ENCODE data around the gene CASP2. TPM values are rescaled to one million over a fixed set of nuclear protein-coding genes. Genes with fewer than 3 reads are reported as not detected.

CASP2 gene
- total RNA-seq, 5 donors from 2014 or later (not counting 1 experiment from before 2014, with no cell fraction given) = 43.4 to 83.6 (median 73.7) TPM

DNA sequence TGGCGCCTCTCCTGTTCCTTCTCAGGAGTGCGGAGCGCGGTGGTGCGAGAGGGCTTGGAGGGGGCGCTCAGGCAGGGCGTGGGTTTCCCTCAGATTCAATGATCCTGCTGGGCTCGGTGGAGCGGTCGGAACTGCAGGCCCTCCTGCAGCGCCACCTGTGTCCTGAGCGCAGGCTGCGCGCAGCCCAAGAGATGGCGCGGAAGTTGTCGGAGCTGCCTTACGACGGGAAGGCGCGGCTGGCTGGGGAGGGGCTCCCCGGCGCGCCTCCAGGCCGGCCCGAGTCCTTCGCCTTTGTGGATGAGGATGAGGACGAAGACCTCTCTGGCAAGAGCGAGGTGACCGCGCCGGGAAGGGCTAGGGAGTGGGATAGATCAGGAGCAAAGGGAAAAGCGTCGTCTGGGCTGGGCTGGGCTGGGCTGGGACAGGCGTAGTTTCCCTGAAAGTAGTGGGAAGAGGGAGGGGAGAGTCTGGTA, 57.3 kb downstream of the CASP2 start:
- ATAC-seq (replicated peaks in 1 of 4) (peak; percentile 96 to 100 (median 98)), DNase-seq (peak; percentile 37 to 78 (median 57))
- POLR2A ChIA-PET = no interaction called here
- no peaks in the 10 kb centered on the region for H3K36me3 Mint-ChIP-seq
- Histone ChIP-seq H3K36me3 (ENCODE audit: control insufficient read depth in 2 of 2, extremely low read depth in 1 of 2, insufficient read depth in 1 of 2, low read length in 1 of 2) (no peaks in the 10 kb centered on the region), H3K4me3 (ENCODE audit: control insufficient read depth in 1 of 2, extremely low read depth in 1 of 2, low read length in 1 of 2) (peak overlapping the region in 1 of 2 donors; percentile 33), H3K27me3 (replicated peaks in 1 of 2; ENCODE audit: control insufficient read depth in 2 of 2, extremely low read depth in 1 of 2, insufficient read depth in 2 of 2, low read length in 1 of 2) (peaks cover 0 to 12% of the 10 kb centered on the region in 2 experiments), H3K27ac (ENCODE audit: low read length) (no peak overlapping the region), H3K9me3 (no peaks in the 10 kb centered on the region), H3K4me1 (ENCODE audit: control insufficient read depth in 1 of 2, extremely low read depth in 1 of 2, insufficient read depth in 2 of 2, low read length in 2 of 2) (peaks cover 4 to 8% of the 10 kb centered on the region in 2 experiments)
- 15% methylated on average over 33 of the region's 35 CpGs for WGBS (ENCODE audit: insufficient coverage)
- peaks cover 0 to 11% of the 10 kb centered on the region in 2 donors for H3K27me3 Mint-ChIP-seq
- peaks cover 8 to 10% (median 10%) of the 10 kb centered on the region in 3 donors for H3K4me1 Mint-ChIP-seq
- H3K27ac Mint-ChIP-seq = peak overlapping the region in 1 of 2 donors; percentile 4
- H3K9me3 Mint-ChIP-seq = no peaks in the 10 kb centered on the region
- CTCF ChIA-PET = interaction anchor here (0.5 to 1.5 kb wide), 6 partner anchors 44 to 711 kb away, joined by 3 to 4 read pairs (median 3); partner anchors contain the start of gene CASP2 (in 1 of the 2)
- peak overlapping the region; percentile 50 to 69 (median 59) for H3K4me3 Mint-ChIP-seq

DNA sequence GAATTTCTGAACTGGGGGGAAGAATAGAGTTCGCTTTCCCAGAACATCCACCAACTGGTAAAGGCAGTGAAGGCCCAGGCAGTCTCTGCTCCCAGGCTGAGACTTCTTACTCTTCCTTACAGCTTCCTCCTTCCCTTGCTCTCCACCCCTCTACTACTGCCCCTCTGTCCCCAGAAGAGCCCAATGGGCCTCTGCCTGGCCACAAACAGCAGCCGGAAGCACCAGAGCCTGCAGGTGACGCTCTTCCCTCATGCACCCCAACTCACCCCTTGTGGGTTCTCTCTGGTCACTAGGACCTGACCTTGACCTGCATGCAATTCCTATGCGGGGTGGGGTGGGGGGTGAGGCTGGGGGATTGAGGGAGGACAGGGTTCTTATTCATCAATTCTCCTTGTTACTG, 57.9 kb downstream of the CASP2 start:
- no CpG with 5 or more reads among the region's 4 CpGs for WGBS (ENCODE audit: insufficient coverage)
- Histone ChIP-seq H3K9me3 (no peaks in the 10 kb centered on the region), H3K4me1 (ENCODE audit: control insufficient read depth in 1 of 2, extremely low read depth in 1 of 2, insufficient read depth in 2 of 2, low read length in 2 of 2) (peaks cover 4 to 8% of the 10 kb centered on the region in 2 experiments), H3K36me3 (ENCODE audit: control insufficient read depth in 2 of 2, extremely low read depth in 1 of 2, insufficient read depth in 1 of 2, low read length in 1 of 2) (no peaks in the 10 kb centered on the region), H3K27me3 (replicated peaks in 1 of 2; ENCODE audit: control insufficient read depth in 2 of 2, extremely low read depth in 1 of 2, insufficient read depth in 2 of 2, low read length in 1 of 2) (peaks cover 0 to 12% of the 10 kb centered on the region in 2 experiments), H3K4me3 (ENCODE audit: control insufficient read depth in 1 of 2, extremely low read depth in 1 of 2, low read length in 1 of 2) (no peak overlapping the region), H3K27ac (ENCODE audit: low read length) (no peak overlapping the region)
- Mint-ChIP-seq H3K27ac (no peak overlapping the region), H3K36me3 (no peaks in the 10 kb centered on the region), H3K4me3 (peak overlapping the region in 1 of 3 donors; percentile 69), H3K9me3 (no peaks in the 10 kb centered on the region), H3K4me1 (peaks cover 8 to 10% (median 10%) of the 10 kb centered on the region in 3 donors), H3K27me3 (peaks cover 0 to 10% of the 10 kb centered on the region in 2 donors)
- DNase-seq = no peak
- no peak for ATAC-seq (replicated peaks in 1 of 4)
- POLR2A ChIA-PET = no interaction called here
- CTCF ChIA-PET = interaction anchor here (0.5 to 1.5 kb wide), 5 partner anchors 58 to 710 kb away, joined by 3 to 4 read pairs (median 3); partner anchors contain the start of gene CASP2 (in 1 of the 2)

DNA sequence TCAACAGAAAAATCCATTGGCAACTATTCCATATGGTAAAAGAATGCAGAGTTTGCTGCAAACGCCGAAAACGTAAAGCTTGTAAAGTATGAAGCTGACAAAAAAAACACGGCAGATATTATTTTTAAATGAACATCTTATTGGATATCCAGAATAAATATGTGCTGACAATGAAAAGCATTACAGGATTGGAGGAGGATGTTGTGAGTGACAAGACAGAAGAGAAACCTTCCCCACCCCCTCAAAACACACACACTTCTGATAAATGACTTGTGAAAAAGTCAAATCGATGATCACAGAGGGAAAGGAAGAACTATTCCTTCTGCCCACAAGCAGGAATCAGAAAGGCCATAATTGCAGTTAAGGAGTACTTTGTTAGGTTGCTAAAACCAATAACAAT, 59.8 kb downstream of the CASP2 start:
- POLR2A ChIA-PET = interaction anchor here in 1 of 2 donors (0.7 kb wide), 1 partner anchor 97 kb away, joined by 5 read pairs; no protein-coding TSS in a partner anchor
- no CpG with 5 or more reads among the region's 5 CpGs for WGBS (ENCODE audit: insufficient coverage)

DNA sequence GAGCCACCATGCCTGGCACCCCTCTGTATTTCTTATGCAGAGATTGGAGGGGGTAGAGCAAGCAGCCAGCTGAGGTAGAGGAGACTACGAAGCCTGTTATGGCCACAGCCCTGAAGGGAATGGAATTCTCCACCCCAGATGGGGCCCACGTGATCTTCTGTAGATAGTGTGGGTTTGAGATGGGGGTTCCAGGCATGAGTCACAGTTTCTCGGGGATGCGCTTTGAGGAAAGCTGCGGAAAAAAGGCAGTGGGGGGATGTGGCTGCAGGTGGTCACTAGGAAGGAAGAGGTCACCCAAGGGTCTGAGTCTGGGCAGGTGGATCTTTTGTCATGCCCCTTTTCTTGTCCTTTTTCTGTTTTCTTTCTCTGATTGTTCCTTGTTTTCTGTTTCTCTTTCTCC, 62.9 kb downstream of the CASP2 start:
- WGBS (ENCODE audit: insufficient coverage) = 71% methylated on average over 5 of the region's 5 CpGs
- H3K4me3 Mint-ChIP-seq = no peak overlapping the region
- H3K27ac Mint-ChIP-seq = no peak overlapping the region
- ATAC-seq (replicated peaks in 1 of 4) (no peak), DNase-seq (no peak)
- H3K36me3 Mint-ChIP-seq = no peaks in the 10 kb centered on the region
- H3K9me3 Mint-ChIP-seq = no peaks in the 10 kb centered on the region
- Histone ChIP-seq H3K4me1 (ENCODE audit: control insufficient read depth in 1 of 2, extremely low read depth in 1 of 2, insufficient read depth in 2 of 2, low read length in 2 of 2) (no peaks in the 10 kb centered on the region), H3K27me3 (replicated peaks in 1 of 2; ENCODE audit: control insufficient read depth in 2 of 2, extremely low read depth in 1 of 2, insufficient read depth in 2 of 2, low read length in 1 of 2) (peaks cover 0 to 16% of the 10 kb centered on the region in 2 experiments), H3K36me3 (ENCODE audit: control insufficient read depth in 2 of 2, extremely low read depth in 1 of 2, insufficient read depth in 1 of 2, low read length in 1 of 2) (no peaks in the 10 kb centered on the region), H3K27ac (ENCODE audit: low read length) (no peak overlapping the region), H3K4me3 (ENCODE audit: control insufficient read depth in 1 of 2, extremely low read depth in 1 of 2, low read length in 1 of 2) (no peak overlapping the region), H3K9me3 (no peaks in the 10 kb centered on the region)
- ChIA-PET POLR2A (interaction anchor here in 1 of 2 donors (0.7 kb wide), 1 partner anchor 909 kb away, joined by 6 read pairs; no protein-coding TSS in a partner anchor), CTCF (no interaction called here)
- H3K4me1 Mint-ChIP-seq = peaks cover 0 to 2% (median 0%) of the 10 kb centered on the region in 3 donors
- H3K27me3 Mint-ChIP-seq = no peaks in the 10 kb centered on the region

More for the DNA sequence above, 59.8 kb downstream of the CASP2 start:
- H3K36me3 Mint-ChIP-seq = no peaks in the 10 kb centered on the region
- CTCF ChIA-PET = interaction anchor here in 1 of 2 donors (0.6 kb wide), 1 partner anchor 12 kb away, joined by 3 read pairs; no protein-coding TSS in a partner anchor
- H3K4me3 ChIP-seq (ENCODE audit: control insufficient read depth in 1 of 2, extremely low read depth in 1 of 2, low read length in 1 of 2) = no peak overlapping the region
- H3K36me3 ChIP-seq (ENCODE audit: control insufficient read depth in 2 of 2, extremely low read depth in 1 of 2, insufficient read depth in 1 of 2, low read length in 1 of 2) = no peaks in the 10 kb centered on the region
- ATAC-seq (replicated peaks in 1 of 4) = no peak
- no peaks in the 10 kb centered on the region for H3K9me3 ChIP-seq
- no peak overlapping the region for H3K27ac Mint-ChIP-seq
- no peak overlapping the region for H3K27ac ChIP-seq (ENCODE audit: low read length)
- H3K9me3 Mint-ChIP-seq = no peaks in the 10 kb centered on the region
- H3K4me3 Mint-ChIP-seq = no peak overlapping the region
- H3K4me1 Mint-ChIP-seq = peaks cover 8 to 10% (median 10%) of the 10 kb centered on the region in 3 donors
- no peak for DNase-seq
- H3K27me3 Mint-ChIP-seq = peaks cover 0 to 2% of the 10 kb centered on the region in 2 donors
- H3K4me1 ChIP-seq (ENCODE audit: control insufficient read depth in 1 of 2, extremely low read depth in 1 of 2, insufficient read depth in 2 of 2, low read length in 2 of 2) = peaks cover 4 to 8% of the 10 kb centered on the region in 2 experiments
- H3K27me3 ChIP-seq (replicated peaks in 1 of 2; ENCODE audit: control insufficient read depth in 2 of 2, extremely low read depth in 1 of 2, insufficient read depth in 2 of 2, low read length in 1 of 2) = peaks cover 0 to 12% of the 10 kb centered on the region in 2 experiments

DNA sequence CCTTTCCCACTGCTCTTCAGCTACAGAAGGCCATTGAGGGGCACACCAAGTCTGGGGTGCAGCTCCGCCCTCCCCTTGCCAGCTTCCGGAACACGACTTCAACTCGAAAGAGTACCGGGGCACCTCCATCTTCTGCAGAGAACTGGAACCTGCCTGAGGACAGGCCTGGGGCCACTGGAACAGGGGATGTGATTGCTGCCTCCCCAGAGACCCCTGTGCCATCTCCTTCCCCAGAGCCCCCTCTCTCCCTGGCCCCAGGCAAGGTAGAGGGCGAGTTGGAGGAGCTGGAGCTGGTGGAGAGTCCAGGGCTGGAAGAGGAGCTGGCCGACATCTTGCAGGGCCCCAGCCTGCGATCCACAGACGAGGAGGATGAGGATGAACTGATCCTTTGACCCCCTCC, 63.4 kb downstream of the CASP2 start:
- Histone ChIP-seq H3K27me3 (replicated peaks in 1 of 2; ENCODE audit: control insufficient read depth in 2 of 2, extremely low read depth in 1 of 2, insufficient read depth in 2 of 2, low read length in 1 of 2) (peaks cover 0 to 16% of the 10 kb centered on the region in 2 experiments), H3K4me3 (ENCODE audit: control insufficient read depth in 1 of 2, extremely low read depth in 1 of 2, low read length in 1 of 2) (no peak overlapping the region), H3K36me3 (ENCODE audit: control insufficient read depth in 2 of 2, extremely low read depth in 1 of 2, insufficient read depth in 1 of 2, low read length in 1 of 2) (no peaks in the 10 kb centered on the region), H3K4me1 (ENCODE audit: control insufficient read depth in 1 of 2, extremely low read depth in 1 of 2, insufficient read depth in 2 of 2, low read length in 2 of 2) (no peaks in the 10 kb centered on the region), H3K27ac (ENCODE audit: low read length) (no peak overlapping the region), H3K9me3 (no peaks in the 10 kb centered on the region)
- ChIA-PET CTCF (no interaction called here), POLR2A (interaction anchor here in 1 of 2 donors (0.6 kb wide), 1 partner anchor 342 kb away, joined by 5 read pairs; no protein-coding TSS in a partner anchor)
- no peak overlapping the region for H3K4me3 Mint-ChIP-seq
- no peak for ATAC-seq (replicated peaks in 1 of 4)
- no peaks in the 10 kb centered on the region for H3K36me3 Mint-ChIP-seq
- no peaks in the 10 kb centered on the region for H3K9me3 Mint-ChIP-seq
- no peaks in the 10 kb centered on the region for H3K27me3 Mint-ChIP-seq
- WGBS (ENCODE audit: insufficient coverage) = 98% methylated on average over 5 of the region's 9 CpGs
- H3K27ac Mint-ChIP-seq = no peak overlapping the region
- DNase-seq = no peak
- H3K4me1 Mint-ChIP-seq = peaks cover 0 to 2% (median 0%) of the 10 kb centered on the region in 3 donors

DNA sequence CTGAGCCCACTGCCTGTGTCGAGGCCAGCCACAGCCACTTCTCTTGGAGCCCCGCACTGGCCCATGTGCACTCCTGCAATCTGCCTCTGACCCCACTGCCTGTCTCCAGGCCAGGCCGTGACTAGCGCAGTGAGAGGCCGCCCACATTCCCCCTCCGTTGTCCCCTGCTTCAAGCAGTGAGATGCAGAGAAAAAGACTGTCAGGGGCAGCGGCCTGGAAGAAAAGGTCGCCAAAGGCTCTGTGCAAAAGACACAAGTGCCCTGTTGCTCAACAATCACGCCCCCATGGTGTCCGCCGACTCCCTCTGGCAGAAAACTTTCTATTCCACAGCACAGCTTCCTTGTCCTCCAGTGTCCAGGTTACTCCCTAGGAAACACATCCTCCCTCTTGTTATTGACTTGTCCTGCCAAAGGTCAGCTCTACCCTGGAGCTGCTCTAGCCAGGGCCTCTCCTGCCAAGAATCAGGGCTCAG, 64.4 kb downstream of the CASP2 start:
- Histone ChIP-seq H3K4me1 (ENCODE audit: control insufficient read depth in 1 of 2, extremely low read depth in 1 of 2, insufficient read depth in 2 of 2, low read length in 2 of 2) (no peaks in the 10 kb centered on the region), H3K27ac (ENCODE audit: low read length) (no peak overlapping the region), H3K27me3 (replicated peaks in 1 of 2; ENCODE audit: control insufficient read depth in 2 of 2, extremely low read depth in 1 of 2, insufficient read depth in 2 of 2, low read length in 1 of 2) (peaks cover 0 to 16% of the 10 kb centered on the region in 2 experiments), H3K9me3 (no peaks in the 10 kb centered on the region), H3K36me3 (ENCODE audit: control insufficient read depth in 2 of 2, extremely low read depth in 1 of 2, insufficient read depth in 1 of 2, low read length in 1 of 2) (no peaks in the 10 kb centered on the region), H3K4me3 (ENCODE audit: control insufficient read depth in 1 of 2, extremely low read depth in 1 of 2, low read length in 1 of 2) (no peak overlapping the region)
- Mint-ChIP-seq H3K4me1 (peaks cover 0 to 2% (median 0%) of the 10 kb centered on the region in 3 donors), H3K4me3 (no peak overlapping the region), H3K27ac (no peak overlapping the region), H3K27me3 (no peaks in the 10 kb centered on the region), H3K9me3 (no peaks in the 10 kb centered on the region), H3K36me3 (no peaks in the 10 kb centered on the region)
- 86% methylated on average over 11 of the region's 11 CpGs for WGBS (ENCODE audit: insufficient coverage)
- DNase-seq = no peak
- ChIA-PET POLR2A (no interaction called here), CTCF (no interaction called here)
- no peak for ATAC-seq (replicated peaks in 1 of 4)
